Activated T-helper 9 cell treated with anti-CD3 and anti-CD28 coated beads, Interleukin-2, amount 50 U/mL, for 16 hours (primary cell): ENCODE measurements around the gene TCF7.

ENCODE experiments used
- DNase-seq: peaks from one replicate; pipeline ENCODE4 v3.0.0-alpha.2; 2020; ENCODE audit warnings: low read depth

Gene TCF7

GRCh38 chr5:134177369-134178095 lies 63.1 kb downstream of the TCF7 start:
- no peak for DNase-seq

DNA sequence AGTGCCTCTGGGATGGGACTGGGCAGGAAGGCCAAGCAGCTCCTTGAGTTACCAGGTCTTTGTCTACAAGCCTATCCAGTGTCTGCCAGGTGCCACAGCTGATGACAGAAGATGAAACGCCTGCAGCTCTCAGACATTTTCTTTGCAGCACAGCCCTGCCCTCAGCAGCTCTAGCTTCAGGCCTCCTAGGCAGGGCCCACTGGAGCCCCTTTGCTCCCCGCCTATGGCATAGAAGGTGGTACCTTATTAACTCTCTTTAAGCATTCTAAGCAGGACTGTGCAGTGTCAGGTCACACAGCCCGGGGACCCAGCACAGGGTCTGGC lies 63.6 kb downstream of the TCF7 start:
- no peak for DNase-seq

DNA sequence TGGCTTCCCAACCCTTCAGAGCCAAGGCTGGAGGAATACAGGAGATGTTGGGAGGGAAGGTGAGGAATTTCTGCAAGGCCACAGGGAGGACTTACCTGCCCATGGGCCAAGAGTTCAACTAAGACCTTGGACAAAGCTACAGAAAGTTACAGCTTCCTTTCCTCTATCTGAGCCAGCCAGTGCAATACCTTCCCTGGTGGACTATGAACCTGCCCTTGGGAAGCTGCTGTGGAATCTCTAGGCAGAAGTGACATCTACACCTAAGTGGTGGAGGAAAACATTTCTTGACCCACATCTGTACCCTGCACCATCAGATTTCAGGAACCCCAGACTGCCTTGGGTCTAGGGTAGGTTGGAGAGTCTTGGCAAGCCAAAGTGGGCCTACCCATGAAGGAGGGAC lies 69.0 kb downstream of the TCF7 start:
- no peak for DNase-seq

GRCh38 chr5:134184155-134185135 lies 70.0 kb downstream of the TCF7 start:
- DNase-seq = peak; percentile 57

DNA sequence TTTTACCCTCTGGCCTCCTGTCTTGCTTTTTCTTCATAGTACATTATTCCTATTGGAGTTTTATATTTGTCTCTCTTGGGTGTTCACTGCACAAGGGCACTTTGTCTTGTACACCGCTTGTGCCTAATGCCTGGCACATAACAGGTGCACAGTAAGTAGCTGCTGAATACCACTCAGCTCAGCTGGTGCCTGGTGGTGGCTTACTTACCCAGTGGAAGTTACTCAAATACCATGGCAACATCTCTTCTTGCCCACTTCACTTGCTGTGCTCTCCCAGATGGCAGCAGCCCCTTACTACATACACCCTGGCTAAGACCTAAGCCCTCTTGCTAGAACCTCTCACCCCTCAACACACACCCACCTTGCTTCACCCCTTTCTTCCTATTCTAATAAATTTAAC lies 73.6 kb downstream of the TCF7 start:
- DNase-seq = no peak

- no peak for DNase-seq
Observed at GRCh38 chr5:134189031-134189430, 74.5 kb downstream of the TCF7 start.

GRCh38 chr5:134195666-134196065 lies 81.2 kb downstream of the TCF7 start:
- no peak for DNase-seq
